Lower leg skin (tissue), 3 donors: ENCODE measurements around the gene IVD.

Experiments
- POLR2A ChIP-seq, 2 donors: fragments of 450-650 bp; IDR thresholded peaks; one replicate each; pipeline ENCODE4 v1.6.1; 2016 to 2017; ENCODE audit warnings: antibody characterized with exemption in 2 of 2, mild to moderate bottlenecking in 1 of 2, moderate library complexity in 1 of 2
- TF ChIP-seq, protein P1 (sequence below), 3 donors: fragments of 450-650 bp; IDR thresholded peaks; one replicate each; pipeline ENCODE4 v1.5.1; 2016; ENCODE audit warnings: antibody characterized with exemption in 3 of 3, mild to moderate bottlenecking in 3 of 3, moderate library complexity in 2 of 3

DNA sequence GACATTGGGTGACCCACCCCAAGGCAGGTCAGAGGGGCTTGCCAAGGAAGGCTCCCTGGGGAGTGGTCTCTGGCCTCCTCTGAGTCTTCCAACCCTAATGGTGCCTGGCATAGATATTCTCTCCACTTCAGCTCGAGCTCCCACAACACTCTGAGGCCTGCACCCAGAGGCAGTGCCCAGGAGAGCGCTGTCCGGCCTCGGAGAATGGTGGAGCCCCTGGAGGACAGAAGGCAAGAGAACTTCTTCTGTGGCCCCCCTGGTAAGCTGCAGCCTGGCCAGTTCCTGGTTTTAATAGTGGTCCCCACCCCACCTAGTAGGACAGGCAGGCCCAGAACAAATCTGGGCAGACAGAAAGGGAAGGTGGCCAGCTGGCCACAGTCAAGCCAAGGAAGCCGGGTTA lies 40.6 kb upstream of the IVD start:
- TF ChIP-seq, protein P1, sequence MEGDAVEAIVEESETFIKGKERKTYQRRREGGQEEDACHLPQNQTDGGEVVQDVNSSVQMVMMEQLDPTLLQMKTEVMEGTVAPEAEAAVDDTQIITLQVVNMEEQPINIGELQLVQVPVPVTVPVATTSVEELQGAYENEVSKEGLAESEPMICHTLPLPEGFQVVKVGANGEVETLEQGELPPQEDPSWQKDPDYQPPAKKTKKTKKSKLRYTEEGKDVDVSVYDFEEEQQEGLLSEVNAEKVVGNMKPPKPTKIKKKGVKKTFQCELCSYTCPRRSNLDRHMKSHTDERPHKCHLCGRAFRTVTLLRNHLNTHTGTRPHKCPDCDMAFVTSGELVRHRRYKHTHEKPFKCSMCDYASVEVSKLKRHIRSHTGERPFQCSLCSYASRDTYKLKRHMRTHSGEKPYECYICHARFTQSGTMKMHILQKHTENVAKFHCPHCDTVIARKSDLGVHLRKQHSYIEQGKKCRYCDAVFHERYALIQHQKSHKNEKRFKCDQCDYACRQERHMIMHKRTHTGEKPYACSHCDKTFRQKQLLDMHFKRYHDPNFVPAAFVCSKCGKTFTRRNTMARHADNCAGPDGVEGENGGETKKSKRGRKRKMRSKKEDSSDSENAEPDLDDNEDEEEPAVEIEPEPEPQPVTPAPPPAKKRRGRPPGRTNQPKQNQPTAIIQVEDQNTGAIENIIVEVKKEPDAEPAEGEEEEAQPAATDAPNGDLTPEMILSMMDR (IDR thresholded peaks at IDR 0.05) = no peak
- no peak for TF ChIP-seq POLR2A (IDR thresholded peaks at IDR 0.05)
